Progenitor cell of endocrine pancreas (in vitro differentiated cells): ENCODE measurements around the gene ARHGEF33. TPM values are rescaled to one million over a fixed set of nuclear protein-coding genes. Genes with fewer than 3 reads are reported as not detected.

ENCODE experiments used
- DNase-seq: peaks from one replicate; pipeline ENCODE4 v3.0.0; 2021; ENCODE audit warnings: low spot score; ENCODE audit not compliant: unreplicated experiment
- H3K27ac Mint-ChIP-seq: 2 replicates; pipeline ENCODE4 v1.8.0; 2021; ENCODE audit warnings: mild to moderate bottlenecking, moderate library complexity, mixed read lengths
- H3K27me3 Mint-ChIP-seq: 2 replicates; pipeline ENCODE4 v1.8.0; 2021; ENCODE audit warnings: mixed read lengths
- H3K36me3 Mint-ChIP-seq: 2 replicates; pipeline ENCODE4 v1.8.0; 2022; ENCODE audit warnings: mixed read lengths; ENCODE audit not compliant: insufficient read depth
- H3K4me1 Mint-ChIP-seq: 2 replicates; pipeline ENCODE4 v1.8.0; 2021; ENCODE audit warnings: low read depth, mixed read lengths
- H3K4me3 Mint-ChIP-seq: 2 replicates; pipeline ENCODE4 v1.8.0; 2021; ENCODE audit warnings: low read depth, mild to moderate bottlenecking, moderate library complexity, mixed read lengths
- H3K9me3 Mint-ChIP-seq: 2 replicates; pipeline ENCODE4 v1.8.0; 2021; ENCODE audit warnings: low read depth, mixed read lengths
- CTCF ChIP-seq: fragments of 200-600 bp; sonication (generic); IDR thresholded peaks from one replicate; pipeline ENCODE4 v1.5.0; 2021; ENCODE audit warnings: antibody characterized with exemption, mild to moderate bottlenecking; ENCODE audit not compliant: unreplicated experiment
- total RNA-seq: library from RNA; stranded (reverse); gene quantifications from 2 replicates; pipeline ENCODE4 v1.2.1, GENCODE V29; 2021

ARHGEF33 gene
- total RNA-seq, 1 donor from 2014 or later: 1.4 TPM

GRCh38 chr2:38945372-38945771 lies 55.7 kb downstream of the ARHGEF33 start:
- Mint-ChIP-seq H3K9me3 (no peaks in the 10 kb centered on the region), H3K36me3 (no peaks in the 10 kb centered on the region), H3K4me3 (no peak overlapping the region), H3K27ac (no peak overlapping the region), H3K27me3 (no peaks in the 10 kb centered on the region), H3K4me1 (peaks cover 3% of the 10 kb centered on the region)
- no peak for TF ChIP-seq CTCF
- DNase-seq: no peak

GRCh38 chr2:38945911-38946310 lies 56.2 kb downstream of the ARHGEF33 start:
- Mint-ChIP-seq H3K9me3 (no peaks in the 10 kb centered on the region), H3K36me3 (no peaks in the 10 kb centered on the region), H3K27me3 (no peaks in the 10 kb centered on the region), H3K27ac (no peak overlapping the region), H3K4me3 (no peak overlapping the region), H3K4me1 (peaks cover 3% of the 10 kb centered on the region)
- TF ChIP-seq CTCF: no peak
- no peak for DNase-seq

GRCh38 chr2:38947241-38948239 lies 57.9 kb downstream of the ARHGEF33 start:
- H3K4me1 Mint-ChIP-seq: peaks cover 3% of the 10 kb centered on the region
- H3K9me3 Mint-ChIP-seq: no peaks in the 10 kb centered on the region
- peak overlapping the region; percentile 91 for H3K27ac Mint-ChIP-seq
- peak; percentile 48 for DNase-seq
- no peak overlapping the region for H3K4me3 Mint-ChIP-seq
- H3K27me3 Mint-ChIP-seq: no peaks in the 10 kb centered on the region
- H3K36me3 Mint-ChIP-seq: no peaks in the 10 kb centered on the region
- peak; percentile 74 for TF ChIP-seq CTCF

GRCh38 chr2:38948387-38948882 lies 58.8 kb downstream of the ARHGEF33 start:
- Mint-ChIP-seq H3K4me3 (no peak overlapping the region), H3K27me3 (no peaks in the 10 kb centered on the region)
- no peak for TF ChIP-seq CTCF

GRCh38 chr2:38948995-38949394 lies 59.3 kb downstream of the ARHGEF33 start:
- Mint-ChIP-seq H3K9me3 (no peaks in the 10 kb centered on the region), H3K36me3 (no peaks in the 10 kb centered on the region), H3K4me1 (peaks cover 3% of the 10 kb centered on the region), H3K27ac (no peak overlapping the region), H3K27me3 (no peaks in the 10 kb centered on the region), H3K4me3 (no peak overlapping the region)
- no peak for TF ChIP-seq CTCF
- DNase-seq: no peak

More at GRCh38 chr2:38948387-38948882, 58.8 kb downstream of the ARHGEF33 start:
- no peak for DNase-seq
- no peaks in the 10 kb centered on the region for H3K9me3 Mint-ChIP-seq
- H3K4me1 Mint-ChIP-seq: peaks cover 3% of the 10 kb centered on the region
- no peak overlapping the region for H3K27ac Mint-ChIP-seq
- no peaks in the 10 kb centered on the region for H3K36me3 Mint-ChIP-seq
